ENCODE results near the gene ADAMTS2. TPM values are rescaled to one million over a fixed set of nuclear protein-coding genes. Genes with fewer than 3 reads are reported as not detected.

ADAMTS2 gene
- total RNA-seq, 5 donors from 2014 or later (not counting 1 experiment from before 2014, with no cell fraction given), result 0.09 to 0.23 TPM; not detected in 3

DNA sequence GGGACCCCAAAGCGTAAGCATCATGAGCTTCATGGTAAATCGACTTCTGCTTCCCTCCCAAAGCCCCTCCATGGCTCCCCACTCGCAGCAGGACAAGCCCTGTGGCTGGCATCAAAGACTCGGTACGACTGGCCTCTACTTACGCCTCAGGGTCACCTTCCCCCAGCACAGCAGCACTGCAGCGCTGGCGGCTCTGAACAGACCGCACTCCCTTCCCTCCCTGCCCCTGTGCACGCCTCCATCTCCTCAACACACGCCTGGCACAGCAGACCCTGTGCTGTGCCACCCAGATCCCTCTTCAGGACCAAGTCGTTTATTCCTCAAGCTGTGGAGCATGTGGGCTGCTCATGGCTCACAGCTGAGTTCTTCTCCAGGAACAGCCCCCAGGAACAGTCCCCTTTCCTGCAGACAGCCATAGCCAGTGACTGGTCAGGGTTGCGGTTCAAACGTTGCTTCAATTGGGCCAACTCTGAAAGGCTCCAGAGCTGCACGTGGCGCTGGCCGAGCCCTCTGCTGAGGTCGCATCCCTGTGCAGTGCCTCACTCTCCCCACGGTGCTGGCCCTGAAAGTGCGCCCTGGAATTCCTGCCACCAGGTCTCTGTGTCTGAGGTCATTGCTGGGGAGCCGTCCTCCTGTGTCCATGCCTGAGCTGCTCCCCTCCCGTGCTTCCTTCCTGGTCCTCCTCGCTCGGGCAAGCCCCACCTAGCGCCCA, 197.1 kb downstream of the ADAMTS2 start:
- H3K36me3 ChIP-seq (ENCODE audit: control insufficient read depth in 2 of 2, extremely low read depth in 1 of 2, insufficient read depth in 1 of 2, low read length in 1 of 2), result no peaks in the 10 kb centered on the region
- no peak for ATAC-seq (replicated peaks in 1 of 4)
- Mint-ChIP-seq H3K4me3 (no peak overlapping the region), H3K9me3 (no peaks in the 10 kb centered on the region), H3K36me3 (no peaks in the 10 kb centered on the region), H3K4me1 (peaks cover 6 to 11% (median 11%) of the 10 kb centered on the region in 3 donors), H3K27me3 (no peaks in the 10 kb centered on the region), H3K27ac (no peak overlapping the region)
- no peaks in the 10 kb centered on the region for H3K9me3 ChIP-seq
- no peak overlapping the region for H3K27ac ChIP-seq (ENCODE audit: low read length)
- H3K4me1 ChIP-seq (ENCODE audit: control insufficient read depth in 1 of 2, extremely low read depth in 1 of 2, insufficient read depth in 2 of 2, low read length in 2 of 2), result peaks cover 0 to 3% of the 10 kb centered on the region in 2 experiments
- H3K4me3 ChIP-seq (ENCODE audit: control insufficient read depth in 1 of 2, extremely low read depth in 1 of 2, low read length in 1 of 2), result no peak overlapping the region
- DNase-seq, result no peak
- CTCF ChIA-PET, result no interaction called here
- POLR2A ChIA-PET, result no interaction called here
- 87% methylated on average over 25 of the region's 25 CpGs for WGBS (ENCODE audit: insufficient coverage)
- peaks cover 0 to 12% of the 10 kb centered on the region in 2 experiments for H3K27me3 ChIP-seq (replicated peaks in 1 of 2; ENCODE audit: control insufficient read depth in 2 of 2, extremely low read depth in 1 of 2, insufficient read depth in 2 of 2, low read length in 1 of 2)

GRCh38 chr5:179146277-179146676, 199.0 kb downstream of the ADAMTS2 start:
- Histone ChIP-seq H3K4me1 (ENCODE audit: control insufficient read depth in 1 of 2, extremely low read depth in 1 of 2, insufficient read depth in 2 of 2, low read length in 2 of 2) (peaks cover 0 to 3% of the 10 kb centered on the region in 2 experiments), H3K4me3 (ENCODE audit: control insufficient read depth in 1 of 2, extremely low read depth in 1 of 2, low read length in 1 of 2) (no peak overlapping the region), H3K27ac (ENCODE audit: low read length) (no peak overlapping the region), H3K36me3 (ENCODE audit: control insufficient read depth in 2 of 2, extremely low read depth in 1 of 2, insufficient read depth in 1 of 2, low read length in 1 of 2) (no peaks in the 10 kb centered on the region), H3K9me3 (no peaks in the 10 kb centered on the region), H3K27me3 (replicated peaks in 1 of 2; ENCODE audit: control insufficient read depth in 2 of 2, extremely low read depth in 1 of 2, insufficient read depth in 2 of 2, low read length in 1 of 2) (peaks cover 0 to 12% of the 10 kb centered on the region in 2 experiments)
- Mint-ChIP-seq H3K27ac (peak overlapping the region in 1 of 2 donors; percentile 66), H3K9me3 (no peaks in the 10 kb centered on the region), H3K4me1 (peaks cover 14 to 19% (median 18%) of the 10 kb centered on the region in 3 donors), H3K27me3 (no peaks in the 10 kb centered on the region), H3K4me3 (peak overlapping the region in 2 of 3 donors; percentile 28 to 32), H3K36me3 (no peaks in the 10 kb centered on the region)
- ATAC-seq (replicated peaks in 1 of 4) (peak; percentile 31 to 93 (median 50)), DNase-seq (peak in 11 of 35 experiments; percentile 8 to 39 (median 21))
- 22% methylated on average over 8 of the region's 10 CpGs for WGBS (ENCODE audit: insufficient coverage)
- ChIA-PET CTCF (no interaction called here), POLR2A (no interaction called here)

DNA sequence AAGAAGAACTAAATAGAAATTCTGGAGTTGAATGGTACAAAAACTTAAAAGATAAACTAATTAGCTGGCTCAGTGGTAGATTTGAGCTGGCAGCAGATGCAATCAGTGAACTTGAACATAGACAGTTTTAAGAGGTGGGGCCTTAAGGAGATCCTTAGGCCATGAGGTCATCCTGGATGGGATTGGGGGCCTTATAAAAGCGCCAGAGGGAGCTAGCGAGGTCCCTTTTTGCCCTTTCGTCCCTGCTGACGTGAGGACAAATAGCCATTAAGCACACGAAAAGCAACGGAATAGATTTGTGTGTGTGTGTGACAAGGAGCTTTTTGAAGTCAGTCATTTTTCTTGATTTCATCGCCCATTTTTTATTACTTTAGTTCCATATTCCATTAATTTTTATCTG, 201.8 kb downstream of the ADAMTS2 start:
- H3K9me3 ChIP-seq, result no peaks in the 10 kb centered on the region
- ATAC-seq (replicated peaks in 1 of 4), result no peak
- H3K27ac ChIP-seq (ENCODE audit: low read length), result no peak overlapping the region
- peaks cover 14 to 19% (median 18%) of the 10 kb centered on the region in 3 donors for H3K4me1 Mint-ChIP-seq
- no peak overlapping the region for H3K4me3 ChIP-seq (ENCODE audit: control insufficient read depth in 1 of 2, extremely low read depth in 1 of 2, low read length in 1 of 2)
- no peak for DNase-seq
- no peak overlapping the region for H3K4me3 Mint-ChIP-seq
- H3K27ac Mint-ChIP-seq, result no peak overlapping the region
- CTCF ChIA-PET, result no interaction called here
- WGBS (ENCODE audit: insufficient coverage), result 40% methylated on average over 2 of the region's 7 CpGs
- H3K27me3 ChIP-seq (replicated peaks in 1 of 2; ENCODE audit: control insufficient read depth in 2 of 2, extremely low read depth in 1 of 2, insufficient read depth in 2 of 2, low read length in 1 of 2), result peaks cover 0 to 4% of the 10 kb centered on the region in 2 experiments
- no peaks in the 10 kb centered on the region for H3K36me3 Mint-ChIP-seq
- no peaks in the 10 kb centered on the region for H3K9me3 Mint-ChIP-seq
- H3K36me3 ChIP-seq (ENCODE audit: control insufficient read depth in 2 of 2, extremely low read depth in 1 of 2, insufficient read depth in 1 of 2, low read length in 1 of 2), result no peaks in the 10 kb centered on the region
- no peaks in the 10 kb centered on the region for H3K27me3 Mint-ChIP-seq
- POLR2A ChIA-PET, result interaction anchor here in 1 of 2 donors (0.6 kb wide), 1 partner anchor 858 kb away, joined by 3 read pairs; no protein-coding TSS in a partner anchor
- H3K4me1 ChIP-seq (ENCODE audit: control insufficient read depth in 1 of 2, extremely low read depth in 1 of 2, insufficient read depth in 2 of 2, low read length in 2 of 2), result peaks cover 0 to 3% of the 10 kb centered on the region in 2 experiments

- peaks cover 14 to 19% (median 17%) of the 10 kb centered on the region in 3 donors for H3K4me1 Mint-ChIP-seq
- H3K27ac Mint-ChIP-seq, result peak overlapping the region in 1 of 2 donors; percentile 30
- peaks cover 0 to 3% of the 10 kb centered on the region in 2 experiments for H3K4me1 ChIP-seq (ENCODE audit: control insufficient read depth in 1 of 2, extremely low read depth in 1 of 2, insufficient read depth in 2 of 2, low read length in 2 of 2)
- no peaks in the 10 kb centered on the region for H3K36me3 Mint-ChIP-seq
- DNase-seq (no peak), ATAC-seq (replicated peaks in 1 of 4) (peak in 2 of 4 experiments; percentile 52 to 57)
- no peak overlapping the region for H3K27ac ChIP-seq (ENCODE audit: low read length)
- no peaks in the 10 kb centered on the region for H3K9me3 Mint-ChIP-seq
- CTCF ChIA-PET, result interaction anchor here in 1 of 2 donors (0.5 kb wide), 1 partner anchor 273 kb away, joined by 3 read pairs; no protein-coding TSS in a partner anchor
- H3K27me3 Mint-ChIP-seq, result no peaks in the 10 kb centered on the region
- H3K4me3 ChIP-seq (ENCODE audit: control insufficient read depth in 1 of 2, extremely low read depth in 1 of 2, low read length in 1 of 2), result no peak overlapping the region
- H3K27me3 ChIP-seq (replicated peaks in 1 of 2; ENCODE audit: control insufficient read depth in 2 of 2, extremely low read depth in 1 of 2, insufficient read depth in 2 of 2, low read length in 1 of 2), result peaks cover 0 to 2% of the 10 kb centered on the region in 2 experiments
- 5% methylated on average over 2 of the region's 3 CpGs for WGBS (ENCODE audit: insufficient coverage)
- POLR2A ChIA-PET, result no interaction called here
- no peaks in the 10 kb centered on the region for H3K9me3 ChIP-seq
- H3K36me3 ChIP-seq (ENCODE audit: control insufficient read depth in 2 of 2, extremely low read depth in 1 of 2, insufficient read depth in 1 of 2, low read length in 1 of 2), result no peaks in the 10 kb centered on the region
- no peak overlapping the region for H3K4me3 Mint-ChIP-seq
These were observed 202.6 kb downstream of the ADAMTS2 start for GRCh38 chr5:179142434-179143198.

GRCh38 chr5:179141867-179142266, 203.4 kb downstream of the ADAMTS2 start:
- peaks cover 0 to 2% of the 10 kb centered on the region in 2 experiments for H3K27me3 ChIP-seq (replicated peaks in 1 of 2; ENCODE audit: control insufficient read depth in 2 of 2, extremely low read depth in 1 of 2, insufficient read depth in 2 of 2, low read length in 1 of 2)
- H3K9me3 ChIP-seq, result no peaks in the 10 kb centered on the region
- Mint-ChIP-seq H3K27ac (no peak overlapping the region), H3K36me3 (no peaks in the 10 kb centered on the region), H3K4me1 (peaks cover 14 to 17% (median 14%) of the 10 kb centered on the region in 3 donors), H3K4me3 (no peak overlapping the region), H3K9me3 (no peaks in the 10 kb centered on the region), H3K27me3 (no peaks in the 10 kb centered on the region)
- DNase-seq, result no peak
- no peak for ATAC-seq (replicated peaks in 1 of 4)
- ChIA-PET CTCF (no interaction called here), POLR2A (no interaction called here)
- WGBS (ENCODE audit: insufficient coverage), result no CpG with 5 or more reads among the region's 1 CpG
- no peak overlapping the region for H3K27ac ChIP-seq (ENCODE audit: low read length)
- no peak overlapping the region for H3K4me3 ChIP-seq (ENCODE audit: control insufficient read depth in 1 of 2, extremely low read depth in 1 of 2, low read length in 1 of 2)
- H3K36me3 ChIP-seq (ENCODE audit: control insufficient read depth in 2 of 2, extremely low read depth in 1 of 2, insufficient read depth in 1 of 2, low read length in 1 of 2), result no peaks in the 10 kb centered on the region
- H3K4me1 ChIP-seq (ENCODE audit: control insufficient read depth in 1 of 2, extremely low read depth in 1 of 2, insufficient read depth in 2 of 2, low read length in 2 of 2), result peaks cover 0 to 3% of the 10 kb centered on the region in 2 experiments

GRCh38 chr5:179140293-179140692, 205.0 kb downstream of the ADAMTS2 start:
- Mint-ChIP-seq H3K9me3 (no peaks in the 10 kb centered on the region), H3K36me3 (no peaks in the 10 kb centered on the region), H3K27ac (no peak overlapping the region), H3K27me3 (no peaks in the 10 kb centered on the region), H3K4me3 (no peak overlapping the region), H3K4me1 (peaks cover 6 to 8% (median 8%) of the 10 kb centered on the region in 3 donors)
- POLR2A ChIA-PET, result no interaction called here
- Histone ChIP-seq H3K4me1 (ENCODE audit: control insufficient read depth in 1 of 2, extremely low read depth in 1 of 2, insufficient read depth in 2 of 2, low read length in 2 of 2) (no peaks in the 10 kb centered on the region), H3K27ac (ENCODE audit: low read length) (no peak overlapping the region), H3K4me3 (ENCODE audit: control insufficient read depth in 1 of 2, extremely low read depth in 1 of 2, low read length in 1 of 2) (no peak overlapping the region), H3K27me3 (replicated peaks in 1 of 2; ENCODE audit: control insufficient read depth in 2 of 2, extremely low read depth in 1 of 2, insufficient read depth in 2 of 2, low read length in 1 of 2) (peaks cover 0 to 6% of the 10 kb centered on the region in 2 experiments), H3K36me3 (ENCODE audit: control insufficient read depth in 2 of 2, extremely low read depth in 1 of 2, insufficient read depth in 1 of 2, low read length in 1 of 2) (no peaks in the 10 kb centered on the region), H3K9me3 (no peaks in the 10 kb centered on the region)
- 100% methylated on average over 2 of the region's 3 CpGs for WGBS (ENCODE audit: insufficient coverage)
- ATAC-seq (replicated peaks in 1 of 4) (no peak), DNase-seq (no peak)
- CTCF ChIA-PET, result no interaction called here

Measured in T-cell (primary cell).